Mesenchymal stem cell (in vitro differentiated cells and primary cell): Measurements from ENCODE around the gene NKAIN4.

Source experiments
- DNase-seq: peaks from one replicate; pipeline ENCODE4 v3.0.0-alpha.2; 2013
- H2AFZ ChIP-seq: one replicate; pipeline ENCODE4 v1.6.1; 2013; ENCODE audit warnings: low read depth, mild to moderate bottlenecking, control low read depth, inconsistent platforms, low read length, moderate library complexity
- H2AK5ac ChIP-seq: 2 replicates; pipeline ENCODE4 v1.6.1; 2013; ENCODE audit warnings: low read length, moderate library complexity, mild to moderate bottlenecking, inconsistent platforms; ENCODE audit not compliant: severe bottlenecking
- H2BK120ac ChIP-seq: one replicate; pipeline ENCODE4 v1.6.1; 2013; ENCODE audit warnings: low read depth, mild to moderate bottlenecking, inconsistent platforms, low read length, moderate library complexity
- H2BK12ac ChIP-seq, 2 experiments: one replicate each; pipeline ENCODE4 v1.6.1; 2013; ENCODE audit warnings: inconsistent platforms in 2 of 2, low read length in 2 of 2, mild to moderate bottlenecking in 2 of 2, moderate library complexity in 2 of 2, control low read depth in 1 of 2
- H2BK15ac ChIP-seq: one replicate; pipeline ENCODE4 v1.6.1; 2013; ENCODE audit warnings: mild to moderate bottlenecking, low read depth, inconsistent platforms; ENCODE audit not compliant: poor library complexity, severe bottlenecking
- H2BK5ac ChIP-seq: 2 replicates; pipeline ENCODE4 v1.6.1; 2013; ENCODE audit warnings: low read depth, mild to moderate bottlenecking, low read length, control low read depth, inconsistent platforms; ENCODE audit not compliant: poor library complexity, severe bottlenecking
- H3K14ac ChIP-seq, 2 experiments: one replicate each; pipeline ENCODE4 v1.6.1; 2013; ENCODE audit warnings: inconsistent platforms in 2 of 2, low read length in 2 of 2, control low read depth in 1 of 2, mild to moderate bottlenecking in 1 of 2, moderate library complexity in 1 of 2
- H3K18ac ChIP-seq, 2 experiments: one replicate each; pipeline ENCODE4 v1.6.1; 2013; ENCODE audit warnings: inconsistent platforms in 2 of 2, low read length in 2 of 2, control low read depth in 1 of 2, low read depth in 1 of 2, mild to moderate bottlenecking in 1 of 2
- H3K23ac ChIP-seq, 2 experiments: one replicate each; pipeline ENCODE4 v1.6.1; 2013; ENCODE audit warnings: inconsistent platforms in 2 of 2, low read length in 2 of 2, mild to moderate bottlenecking in 2 of 2, moderate library complexity in 2 of 2, control low read depth in 1 of 2
- H3K27ac ChIP-seq: 2 replicates; pipeline ENCODE4 v1.5.1; 2013; ENCODE audit warnings: mild to moderate bottlenecking, moderate library complexity, low read length, control low read depth, inconsistent platforms; ENCODE audit not compliant: poor library complexity, severe bottlenecking
- H3K27me3 ChIP-seq, 2 experiments: 2 replicates each; pipeline versions ENCODE4 v1.6.1 to v1.7.0; 2013; ENCODE audit warnings: low read length in 2 of 2, mild to moderate bottlenecking in 2 of 2, moderate library complexity in 2 of 2, control low read depth in 1 of 2, inconsistent platforms in 1 of 2; ENCODE audit not compliant: control insufficient read depth in 1 of 2, insufficient read depth in 1 of 2
- H3K36me3 ChIP-seq, 2 experiments: 2 replicates each; pipeline versions ENCODE4 v1.6.1 to v1.7.0; 2013; ENCODE audit warnings: low read length in 2 of 2, control low read depth in 1 of 2, inconsistent platforms in 1 of 2, low read depth in 1 of 2, mild to moderate bottlenecking in 1 of 2; ENCODE audit not compliant: insufficient read depth in 2 of 2, control insufficient read depth in 1 of 2
- H3K4ac ChIP-seq, 2 experiments: one replicate each; pipeline ENCODE4 v1.6.1; 2013; ENCODE audit warnings: inconsistent platforms in 2 of 2, low read length in 2 of 2, mild to moderate bottlenecking in 2 of 2, moderate library complexity in 2 of 2, control low read depth in 1 of 2, low read depth in 1 of 2
- H3K4me1 ChIP-seq: 2 replicates; pipeline ENCODE4 v1.6.1; 2013; ENCODE audit warnings: low read depth, low read length, control low read depth; ENCODE audit not compliant: control insufficient read depth, insufficient read depth
- H3K4me2 ChIP-seq: 2 replicates; pipeline ENCODE4 v1.6.1; 2013; ENCODE audit warnings: low read length, mild to moderate bottlenecking, inconsistent platforms; ENCODE audit not compliant: poor library complexity, severe bottlenecking
- H3K4me3 ChIP-seq, 2 experiments: 2 replicates each; pipeline versions ENCODE4 v1.5.1 to v1.7.0; 2013; ENCODE audit warnings: low read length in 2 of 2, mild to moderate bottlenecking in 2 of 2, control low read depth in 1 of 2, low read depth in 1 of 2; ENCODE audit not compliant: insufficient read depth in 1 of 2
- H3K79me1 ChIP-seq: replicated peaks from 2 replicates; pipeline ENCODE4 v1.6.1; 2013; ENCODE audit warnings: mild to moderate bottlenecking, control low read depth, low read length, inconsistent platforms; ENCODE audit not compliant: poor library complexity, severe bottlenecking
- H3K9ac ChIP-seq: 2 replicates; pipeline ENCODE4 v1.7.0; 2013; ENCODE audit warnings: mild to moderate bottlenecking, low read length, moderate library complexity
- H3K9me3 ChIP-seq: 2 replicates; pipeline ENCODE4 v1.7.0; 2013; ENCODE audit warnings: mild to moderate bottlenecking, low read length; ENCODE audit not compliant: control insufficient read depth
- H4K8ac ChIP-seq: one replicate; pipeline ENCODE4 v1.6.1; 2013; ENCODE audit warnings: inconsistent platforms, mild to moderate bottlenecking, low read length, moderate library complexity
- H4K91ac ChIP-seq: one replicate; pipeline ENCODE4 v1.6.1; 2013; ENCODE audit warnings: mild to moderate bottlenecking, low read length, inconsistent platforms
- WGBS: methylation state at CpG from one replicate; pipeline ENCODE4 v1.1.7; 2013; ENCODE audit warnings: mixed read lengths; 5-methylcytosine and 5-hydroxymethylcytosine counted together

The NKAIN4 gene

DNA sequence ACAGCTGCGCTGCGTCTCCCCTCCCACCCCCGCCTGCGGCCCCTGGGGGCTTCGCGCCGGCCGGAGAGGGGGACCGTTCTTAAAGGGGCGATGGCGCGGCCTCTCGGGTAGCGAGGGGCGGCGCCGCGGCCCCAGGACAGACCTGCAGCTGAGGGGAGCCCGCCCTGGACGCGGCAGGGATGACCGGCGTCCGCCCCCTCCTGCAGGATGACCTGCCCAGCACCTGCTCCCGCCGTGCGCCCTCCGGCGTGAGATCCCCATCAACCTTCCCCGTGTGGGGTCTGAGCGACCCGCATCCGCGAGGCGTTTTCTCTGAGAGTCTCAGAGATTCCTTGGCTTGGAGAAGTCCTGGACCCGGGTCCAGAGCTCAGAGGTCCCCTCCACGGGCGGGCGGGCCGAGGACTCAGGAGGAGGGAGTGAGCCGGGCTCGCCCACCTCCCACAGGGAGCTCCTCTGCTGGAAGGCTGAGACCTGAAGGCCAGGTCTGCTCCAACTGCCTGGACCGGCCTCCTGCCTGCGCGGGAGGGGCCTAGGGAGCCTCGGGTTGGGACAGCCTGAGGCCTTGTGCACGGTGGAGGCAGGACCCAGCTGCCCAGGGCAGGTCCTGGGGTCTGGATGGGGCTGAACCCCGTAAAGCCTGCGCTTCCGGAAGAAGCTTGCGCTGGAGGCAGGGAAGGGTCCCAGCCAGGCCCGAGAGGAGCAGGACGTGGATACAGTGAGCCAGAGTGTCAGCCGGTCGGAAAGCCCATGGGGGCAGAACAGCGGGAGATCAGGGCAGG, 532 bp upstream of the NKAIN4 start:
- Histone ChIP-seq H3K79me1 (peaks cover 12% of the 10 kb centered on the region), H3K23ac (no peak overlapping the region), H3K27me3 (peaks cover 19 to 86% of the 10 kb centered on the region in 2 experiments), H4K8ac (no peak overlapping the region), H4K91ac (no peak overlapping the region), H3K14ac (no peak overlapping the region), H3K36me3 (peaks cover 0 to 44% of the 10 kb centered on the region in 2 experiments), H2BK15ac (no peak overlapping the region), H2AK5ac (no peak overlapping the region), H3K4me2 (peak overlapping the region; percentile 87), H3K9me3 (no peaks in the 10 kb centered on the region), H3K9ac (no peak overlapping the region), H2BK12ac (no peak overlapping the region), H3K4me1 (peaks cover 58% of the 10 kb centered on the region), H2BK5ac (no peak overlapping the region), H3K18ac (no peak overlapping the region), H3K27ac (no peak overlapping the region), H2AFZ (no peak overlapping the region), H2BK120ac (no peak overlapping the region), H3K4ac (no peak overlapping the region), H3K4me3 (peak overlapping the region in 1 of 2 experiments; percentile 78)
- no peak for DNase-seq
- WGBS: 7% methylated on average over 56 of the region's 56 CpGs

DNA sequence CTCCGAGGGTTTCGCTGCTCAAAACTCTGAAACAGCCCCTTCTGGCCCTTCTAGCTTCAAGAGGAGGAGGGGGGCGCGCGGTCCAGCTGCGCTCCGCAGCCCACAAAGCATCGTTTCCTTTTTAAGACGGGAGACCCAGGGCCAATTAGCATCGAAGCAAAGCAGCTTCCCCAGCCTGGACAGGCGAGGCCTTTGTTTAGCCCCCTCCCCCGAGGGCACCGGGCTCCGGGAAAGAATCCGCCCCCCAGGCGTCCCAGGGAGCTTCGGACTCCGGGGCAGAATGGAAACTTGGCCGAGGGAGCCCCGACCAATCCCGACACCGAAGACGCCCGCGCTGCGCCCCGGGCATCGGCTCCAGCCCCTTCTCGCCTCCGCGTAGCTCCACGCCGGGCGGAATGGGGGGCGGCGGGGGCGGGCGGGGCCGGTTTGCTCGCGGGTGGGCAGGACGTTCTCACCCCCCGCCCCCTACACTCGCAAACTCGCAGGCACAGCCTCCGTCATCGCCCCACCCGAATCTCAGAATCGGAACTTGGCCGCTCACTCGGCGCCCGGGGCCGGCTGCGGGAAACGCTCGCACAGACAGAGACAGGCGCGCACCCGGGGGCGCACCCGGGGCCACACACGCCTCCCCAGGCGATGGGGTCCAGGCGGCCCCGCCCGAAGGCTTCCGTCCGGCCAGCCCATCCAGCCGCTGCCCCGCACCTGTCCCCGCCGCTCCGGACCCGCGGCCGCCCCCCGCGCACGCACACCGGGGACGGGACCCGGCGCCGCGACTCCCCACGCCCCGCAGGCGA, 628 bp downstream of the NKAIN4 start:
- Histone ChIP-seq H3K4me2 (peak overlapping the region; percentile 78), H3K23ac (no peak overlapping the region), H3K79me1 (peaks cover 15% of the 10 kb centered on the region), H3K9me3 (no peaks in the 10 kb centered on the region), H2BK5ac (no peak overlapping the region), H2AFZ (no peak overlapping the region), H3K27ac (peak overlapping the region; percentile 8), H2BK15ac (no peak overlapping the region), H2AK5ac (no peak overlapping the region), H3K36me3 (peaks cover 0 to 38% of the 10 kb centered on the region in 2 experiments), H3K4me3 (peak overlapping the region; percentile 37 to 78), H4K8ac (no peak overlapping the region), H3K4me1 (peaks cover 67% of the 10 kb centered on the region), H2BK12ac (no peak overlapping the region), H2BK120ac (no peak overlapping the region), H3K9ac (no peak overlapping the region), H3K27me3 (peaks cover 19 to 86% of the 10 kb centered on the region in 2 experiments), H4K91ac (no peak overlapping the region), H3K14ac (no peak overlapping the region), H3K4ac (no peak overlapping the region), H3K18ac (no peak overlapping the region)
- WGBS: 1% methylated on average over 76 of the region's 89 CpGs
- peak; percentile 18 for DNase-seq

- peaks cover 0 to 38% of the 10 kb centered on the region in 2 experiments for H3K36me3 ChIP-seq
- no peak overlapping the region for H2BK120ac ChIP-seq
- H3K14ac ChIP-seq: no peak overlapping the region
- no peak overlapping the region for H2BK15ac ChIP-seq
- peak overlapping the region; percentile 37 to 78 for H3K4me3 ChIP-seq
- no peak overlapping the region for H2AK5ac ChIP-seq
- peak overlapping the region; percentile 71 for H3K4me2 ChIP-seq
- DNase-seq: no peak
- no peak overlapping the region for H4K91ac ChIP-seq
- H3K79me1 ChIP-seq: peaks cover 17% of the 10 kb centered on the region
- H4K8ac ChIP-seq: no peak overlapping the region
- H3K9me3 ChIP-seq: no peaks in the 10 kb centered on the region
- no peak overlapping the region for H3K9ac ChIP-seq
- WGBS: 16% methylated on average over 16 of the region's 16 CpGs
- no peak overlapping the region for H2BK12ac ChIP-seq
- H3K4me1 ChIP-seq: peaks cover 73% of the 10 kb centered on the region
- H3K23ac ChIP-seq: no peak overlapping the region
- no peak overlapping the region for H2AFZ ChIP-seq
- no peak overlapping the region for H3K4ac ChIP-seq
- no peak overlapping the region for H3K18ac ChIP-seq
- H3K27me3 ChIP-seq: peaks cover 19 to 86% of the 10 kb centered on the region in 2 experiments
- H2BK5ac ChIP-seq: no peak overlapping the region
- peak overlapping the region; percentile 8 for H3K27ac ChIP-seq
Measured at GRCh38 chr20:63253065-63253437, 1.2 kb downstream of the NKAIN4 start.

DNA sequence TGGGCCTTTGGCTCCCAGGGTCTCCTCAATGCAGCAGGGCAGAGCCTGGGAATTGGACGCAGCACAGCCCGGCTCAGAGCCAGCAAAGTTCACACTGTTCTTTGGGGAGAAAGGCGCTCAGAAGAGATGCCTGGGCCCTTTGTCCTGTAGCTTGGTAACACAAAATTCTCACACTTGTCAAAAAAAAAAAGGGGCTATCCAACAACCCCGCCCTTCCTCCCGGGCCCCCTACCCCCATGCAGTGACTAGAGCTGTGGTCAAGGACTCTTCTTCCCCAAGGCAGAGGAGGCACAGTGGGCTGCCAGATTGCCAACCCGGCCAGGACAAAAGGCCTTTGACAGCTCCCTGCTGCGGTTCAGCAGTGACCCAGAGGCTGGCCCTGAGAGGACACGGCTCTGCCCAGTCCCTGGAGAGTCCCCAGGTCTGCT, 2.0 kb downstream of the NKAIN4 start:
- no peak for DNase-seq
- H3K4me2 ChIP-seq: no peak overlapping the region
- no peak overlapping the region for H4K8ac ChIP-seq
- no peak overlapping the region for H2AFZ ChIP-seq
- no peak overlapping the region for H2BK120ac ChIP-seq
- peaks cover 76% of the 10 kb centered on the region for H3K4me1 ChIP-seq
- WGBS: 82% methylated on average over 8 of the region's 8 CpGs
- H2BK12ac ChIP-seq: no peak overlapping the region
- no peak overlapping the region for H3K27ac ChIP-seq
- H3K4ac ChIP-seq: no peak overlapping the region
- H2BK5ac ChIP-seq: no peak overlapping the region
- H3K4me3 ChIP-seq: no peak overlapping the region
- no peak overlapping the region for H2BK15ac ChIP-seq
- H3K36me3 ChIP-seq: peaks cover 0 to 39% of the 10 kb centered on the region in 2 experiments
- H2AK5ac ChIP-seq: peak overlapping the region; percentile 41
- peaks cover 19 to 86% of the 10 kb centered on the region in 2 experiments for H3K27me3 ChIP-seq
- H3K14ac ChIP-seq: no peak overlapping the region
- H3K23ac ChIP-seq: no peak overlapping the region
- no peak overlapping the region for H4K91ac ChIP-seq
- H3K9ac ChIP-seq: no peak overlapping the region
- H3K9me3 ChIP-seq: no peaks in the 10 kb centered on the region
- peaks cover 20% of the 10 kb centered on the region for H3K79me1 ChIP-seq
- no peak overlapping the region for H3K18ac ChIP-seq
